ENCODE data around the gene VPREB1.
A peak's percentile ranks its signal among the peaks of the same experiment; 100 is the strongest.
"Not testable (repeated sequence)": the region's sequence is repeated elsewhere in the genome, so short reads cannot be mapped to it uniquely, and the experiment has no call there.

The VPREB1 gene

DNA sequence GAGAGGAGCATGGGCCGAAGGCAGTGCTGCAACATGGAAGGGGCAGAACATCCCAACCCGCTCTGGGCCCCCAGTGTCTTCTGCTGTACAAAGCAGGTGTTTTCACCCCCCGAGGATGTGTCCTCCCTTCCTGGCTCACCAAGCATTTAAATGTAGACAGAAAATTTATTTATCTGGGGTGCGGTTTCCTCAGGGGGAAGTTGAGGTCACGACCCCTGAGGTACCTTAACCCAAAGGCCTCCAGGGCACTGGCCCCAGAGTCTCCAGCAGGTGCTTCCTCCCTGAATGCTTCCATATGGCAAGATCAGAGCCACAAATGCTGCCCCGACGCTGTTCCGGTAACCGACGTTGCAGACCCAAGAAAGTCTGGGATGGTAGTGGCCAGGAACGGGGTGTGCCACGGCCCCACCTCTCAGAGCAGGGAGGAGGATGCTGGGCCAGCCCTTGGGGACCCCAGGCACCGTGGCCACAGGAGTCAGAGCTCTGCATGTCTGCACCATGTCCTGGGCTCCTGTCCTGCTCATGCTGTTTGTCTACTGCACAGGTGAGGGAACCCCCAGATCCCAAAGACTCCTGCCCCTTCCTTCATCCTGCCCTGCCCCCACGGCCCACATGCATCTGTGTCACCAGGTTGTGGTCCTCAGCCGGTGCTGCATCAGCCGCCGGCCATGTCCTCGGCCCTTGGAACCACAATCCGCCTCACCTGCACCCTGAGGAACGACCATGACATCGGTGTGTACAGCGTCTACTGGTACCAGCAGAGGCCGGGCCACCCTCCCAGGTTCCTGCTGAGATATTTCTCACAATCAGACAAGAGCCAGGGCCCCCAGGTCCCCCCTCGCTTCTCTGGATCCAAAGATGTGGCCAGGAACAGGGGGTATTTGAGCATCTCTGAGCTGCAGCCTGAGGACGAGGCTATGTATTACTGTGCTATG lies at the start of gene VPREB1:
TSS of gene VPREB1 (plus strand) at position 471 of the 935 bp plus-strand sequence. CDS start at position 499, 28 bp downstream.
- no peak for DNase-seq (ENCODE audit: low spot score)

DNA sequence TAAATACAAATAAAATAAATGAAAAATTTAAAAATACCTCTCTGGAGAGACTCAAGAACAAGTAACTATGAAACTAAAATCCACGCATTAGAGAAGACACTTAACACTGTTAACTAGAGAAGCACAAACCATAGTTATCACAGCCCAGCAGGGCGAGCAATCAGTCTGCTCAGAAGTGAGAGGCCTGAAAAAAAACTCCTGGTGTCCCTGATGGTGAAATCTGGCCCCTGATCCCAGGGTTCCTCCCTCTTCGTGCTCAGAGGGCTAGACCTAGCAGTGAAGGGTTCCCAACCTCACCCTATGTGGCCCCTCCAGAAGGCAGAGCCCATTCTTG lies 49.7 kb upstream of the VPREB1 start:
- DNase-seq (ENCODE audit: low spot score), result no peak

DNA sequence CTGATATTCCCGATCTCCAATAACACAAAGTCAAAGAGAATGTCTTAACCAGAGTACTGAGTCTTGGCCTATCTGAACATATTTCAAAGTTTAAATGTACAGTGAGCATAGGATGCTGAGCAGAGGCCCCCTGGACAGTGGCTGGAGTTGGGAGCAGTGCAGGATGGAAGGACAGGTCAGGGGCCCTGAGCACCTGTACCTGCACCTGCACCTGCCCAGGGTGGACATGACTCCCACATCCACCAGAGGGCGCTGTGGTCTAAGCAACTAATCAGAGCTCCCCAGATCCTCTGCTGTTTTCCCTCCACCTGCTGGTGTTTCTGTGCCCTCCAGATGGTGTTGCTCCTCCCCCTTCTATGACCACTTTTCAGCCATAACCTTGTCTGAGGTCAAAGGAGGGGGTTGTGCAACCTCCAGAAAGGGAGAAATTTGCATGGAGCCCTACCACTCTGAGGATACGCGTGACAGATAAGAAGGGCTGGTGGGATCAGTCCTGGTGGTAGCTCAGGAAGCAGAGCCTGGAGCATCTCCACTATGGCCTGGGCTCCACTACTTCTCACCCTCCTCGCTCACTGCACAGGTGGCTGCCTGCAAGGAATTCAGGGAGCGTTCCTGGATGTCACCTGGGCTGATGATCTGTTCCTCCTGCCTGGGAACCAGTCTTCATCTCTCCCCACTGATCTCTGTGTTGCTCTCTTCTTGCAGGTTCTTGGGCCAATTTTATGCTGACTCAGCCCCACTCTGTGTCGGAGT lies 49.1 kb upstream of the VPREB1 start:
- DNase-seq (ENCODE audit: low spot score), result peak; percentile 89

DNA sequence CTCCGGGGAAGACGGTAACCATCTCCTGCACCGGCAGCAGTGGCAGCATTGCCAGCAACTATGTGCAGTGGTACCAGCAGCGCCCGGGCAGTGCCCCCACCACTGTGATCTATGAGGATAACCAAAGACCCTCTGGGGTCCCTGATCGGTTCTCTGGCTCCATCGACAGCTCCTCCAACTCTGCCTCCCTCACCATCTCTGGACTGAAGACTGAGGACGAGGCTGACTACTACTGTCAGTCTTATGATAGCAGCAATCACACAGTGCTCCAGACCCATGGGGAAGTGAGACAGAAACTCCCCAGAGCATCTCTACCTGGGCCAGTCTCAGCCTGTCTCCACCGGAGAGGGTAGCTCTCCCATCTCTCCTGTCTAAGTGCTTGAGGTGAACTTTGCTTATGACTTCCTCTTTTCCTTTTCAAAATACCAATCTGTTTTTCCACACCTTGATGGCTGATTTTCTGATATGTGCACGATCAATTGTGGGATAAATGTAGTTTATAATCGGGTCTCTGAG lies 48.5 kb upstream of the VPREB1 start:
- peak; percentile 83 for DNase-seq (ENCODE audit: low spot score)

DNA sequence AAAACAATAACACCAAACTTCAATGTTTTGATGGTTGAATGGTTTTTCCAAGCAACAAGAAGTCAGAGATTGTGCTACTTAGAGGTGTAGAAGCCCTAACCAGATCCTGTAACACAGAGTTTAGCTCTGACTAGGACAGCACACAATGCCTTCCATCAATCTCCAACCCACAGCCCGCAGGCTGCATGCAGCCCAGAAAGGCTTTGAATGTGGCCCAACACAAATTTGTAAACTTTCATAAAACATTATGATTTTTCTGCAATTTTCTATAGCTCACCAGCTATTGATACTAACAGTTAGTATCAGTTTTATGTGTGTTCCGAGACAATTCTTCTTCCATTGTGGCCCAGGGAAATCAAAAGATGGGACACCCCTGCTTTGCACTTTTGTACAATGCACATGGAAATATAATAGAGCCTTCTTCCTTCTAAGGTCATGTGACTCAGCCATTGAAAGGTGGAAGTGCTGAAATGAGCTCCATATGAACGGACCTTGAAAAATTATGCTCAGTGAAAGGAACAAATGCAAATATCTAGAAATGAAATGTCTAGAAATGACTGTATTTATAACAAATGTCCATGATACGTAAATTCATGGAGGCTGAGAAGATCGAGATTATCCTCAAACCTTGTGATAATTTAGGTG lies 47.6 kb upstream of the VPREB1 start:
- DNase-seq (ENCODE audit: low spot score), result no peak

DNA sequence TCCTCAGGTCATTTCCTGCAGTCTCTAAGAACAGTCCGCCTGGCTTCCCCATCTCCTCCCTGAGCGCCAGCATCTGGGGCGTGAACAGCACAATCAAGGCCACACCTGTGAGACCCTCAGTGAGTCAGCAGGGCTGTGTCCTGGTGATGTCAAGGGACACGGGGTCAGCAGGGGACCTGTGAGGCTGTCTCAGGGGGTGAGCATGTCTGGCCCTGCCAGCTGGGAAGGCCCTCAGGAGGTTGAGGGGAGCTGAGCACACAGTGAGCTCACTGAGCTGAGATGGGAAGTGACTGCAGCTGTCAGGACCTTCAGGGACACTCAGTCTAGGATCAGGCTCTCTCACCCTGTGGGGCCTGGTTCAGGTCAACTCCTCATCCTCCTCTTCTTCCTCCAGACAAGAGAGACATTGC lies 46.6 kb upstream of the VPREB1 start:
- DNase-seq (ENCODE audit: low spot score), result no peak

DNA sequence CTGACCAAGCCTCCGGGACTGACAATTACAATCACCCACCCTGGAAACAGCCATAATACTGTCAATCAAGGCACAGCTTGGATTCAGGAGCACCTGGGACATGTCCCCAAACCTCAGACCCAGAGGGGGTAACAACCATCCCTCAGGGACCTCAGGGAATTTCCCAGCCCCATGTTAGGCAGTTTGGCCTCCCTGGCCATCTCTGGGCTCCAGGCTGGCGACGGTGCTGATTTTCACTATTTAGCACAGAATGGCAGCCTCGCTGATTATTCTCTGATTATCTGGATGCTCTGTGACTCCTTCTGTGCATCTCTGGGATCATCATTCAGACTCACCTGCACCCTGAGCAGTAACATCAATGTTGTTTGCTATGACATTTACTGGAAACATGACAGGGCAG lies 45.8 kb upstream of the VPREB1 start:
- DNase-seq (ENCODE audit: low spot score), result no peak

DNA sequence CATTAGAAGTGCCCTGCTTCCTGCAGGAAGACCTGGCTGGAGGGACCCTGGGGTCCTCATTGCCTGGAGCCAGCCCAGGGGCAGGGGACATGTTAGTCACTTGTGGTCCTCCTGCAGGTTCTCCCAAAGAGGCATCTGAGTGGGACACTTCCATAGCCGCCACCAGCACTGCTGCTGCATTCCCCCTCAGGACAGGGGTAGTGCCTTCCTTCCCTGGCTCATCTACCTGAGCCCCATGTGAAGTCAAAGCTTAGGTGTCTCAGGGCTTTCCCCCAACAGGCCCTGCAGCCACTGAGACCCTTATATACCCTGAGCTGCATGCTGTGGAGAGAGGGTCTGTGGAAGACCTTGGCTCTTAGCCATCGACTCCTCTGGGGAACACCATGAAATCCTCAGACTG lies 45.0 kb upstream of the VPREB1 start:
- DNase-seq (ENCODE audit: low spot score), result no peak

GRCh38 chr22:22200569-22201184 lies 43.9 kb upstream of the VPREB1 start:
- no peak for DNase-seq (ENCODE audit: low spot score)

GRCh38 chr22:22201185-22201929 lies 43.2 kb upstream of the VPREB1 start:
- DNase-seq (ENCODE audit: low spot score), result peak; percentile 75

DNA sequence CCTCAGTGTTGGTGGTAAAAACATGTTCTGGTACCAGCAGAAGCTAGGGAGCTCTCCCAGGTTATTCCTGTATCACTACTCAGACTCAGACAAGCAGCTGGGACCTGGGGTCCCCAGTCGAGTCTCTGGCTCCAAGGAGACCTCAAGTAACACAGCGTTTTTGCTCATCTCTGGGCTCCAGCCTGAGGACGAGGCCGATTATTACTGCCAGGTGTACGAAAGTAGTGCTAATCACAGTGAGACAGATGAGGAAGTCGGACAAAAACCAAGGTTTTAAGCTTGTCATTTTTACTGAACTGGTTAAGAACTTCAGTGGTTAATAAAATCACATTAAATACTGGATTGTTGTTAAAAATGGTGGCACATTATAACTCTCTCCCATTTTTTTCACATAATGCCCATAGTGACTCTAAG lies 42.6 kb upstream of the VPREB1 start:
- DNase-seq (ENCODE audit: low spot score), result peak; percentile 37

DNA sequence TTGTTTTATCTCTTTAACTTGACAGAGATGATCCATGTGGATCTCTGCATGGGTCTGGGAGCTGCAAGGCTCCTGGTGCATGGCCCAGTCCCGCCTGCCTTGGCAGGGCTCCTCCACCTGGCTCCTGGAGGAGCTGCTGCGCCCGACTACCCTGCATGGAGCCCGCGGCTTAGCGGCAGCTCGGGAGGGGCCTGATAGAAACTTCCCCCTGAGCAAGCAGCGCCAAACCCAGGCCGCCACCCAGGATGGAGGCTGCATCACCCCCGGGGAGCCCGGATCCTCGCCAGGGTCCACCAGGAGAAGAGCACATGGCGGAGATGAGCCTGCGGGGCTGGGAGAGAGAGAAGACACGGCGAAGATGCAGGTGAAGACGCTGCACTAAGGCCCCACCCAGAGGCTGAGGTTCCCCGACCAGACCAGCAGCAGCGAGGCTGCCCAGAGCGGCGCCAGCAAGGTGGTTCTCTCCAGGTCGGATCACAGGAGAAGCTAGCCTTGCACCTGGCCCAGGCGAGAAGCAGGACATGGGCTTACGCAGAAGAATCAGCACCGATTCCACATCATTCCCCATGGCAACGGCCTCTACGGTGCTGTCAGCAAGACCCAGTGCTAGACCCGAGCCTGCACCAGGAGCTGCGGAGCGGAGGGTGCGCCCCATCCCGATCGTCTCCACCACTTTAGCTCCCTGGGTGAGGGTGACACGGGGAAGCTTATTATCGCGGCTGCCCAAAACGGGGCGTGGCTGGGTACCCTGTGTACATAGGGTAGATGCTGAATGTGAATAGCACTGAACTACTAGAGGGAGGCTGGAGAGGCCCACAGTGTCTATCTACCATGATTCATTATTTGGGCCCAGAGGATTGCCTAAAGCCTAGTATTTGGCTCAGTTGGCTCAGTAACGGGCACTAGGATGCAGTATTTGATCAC lies 41.3 kb upstream of the VPREB1 start:
- DNase-seq (ENCODE audit: low spot score), result no peak

DNA sequence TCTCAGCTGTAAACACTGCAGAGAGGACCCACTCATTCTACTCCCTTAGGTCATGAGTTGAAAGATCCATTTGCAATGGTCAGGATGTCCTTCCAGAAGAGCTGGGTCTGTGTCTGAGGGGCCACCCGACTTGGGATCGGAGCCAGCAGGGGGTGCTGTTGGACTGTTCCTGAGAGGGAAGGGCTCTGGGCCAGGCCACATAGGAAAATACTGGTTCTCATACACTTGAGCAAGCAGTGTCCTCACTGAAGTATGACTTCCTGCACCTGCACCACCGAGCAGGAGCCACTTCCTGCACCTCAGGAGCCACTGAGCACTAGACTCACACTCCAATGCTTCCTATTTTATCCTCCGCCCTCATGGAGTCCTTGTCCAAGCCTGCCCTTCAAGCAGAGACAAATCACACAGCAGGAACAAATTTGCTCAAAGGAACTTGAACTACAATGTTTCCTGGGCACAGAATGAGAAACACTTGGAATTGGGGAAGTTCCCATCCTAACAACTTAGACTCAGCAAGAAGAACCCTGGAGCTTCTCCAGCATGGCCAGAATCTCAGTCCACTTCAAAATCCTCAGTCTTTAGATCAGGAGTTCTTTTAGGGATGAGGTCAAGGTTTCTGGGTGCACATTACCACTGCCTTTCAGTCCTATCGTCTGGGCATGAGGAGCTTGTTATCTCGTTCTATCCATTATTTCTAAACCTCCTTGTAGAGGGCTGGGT lies 36.6 kb upstream of the VPREB1 start:
- peak; percentile 86 for DNase-seq (ENCODE audit: low spot score)

- no peak for DNase-seq (ENCODE audit: low spot score)
Measured at GRCh38 chr22:22208652-22209051, 35.9 kb upstream of the VPREB1 start.

GRCh38 chr22:22209080-22209640 lies 35.4 kb upstream of the VPREB1 start:
- not testable (repeated sequence) for DNase-seq (ENCODE audit: low spot score)

GRCh38 chr22:22210375-22210774 lies 34.2 kb upstream of the VPREB1 start:
- DNase-seq (ENCODE audit: low spot score), result peak; percentile 23

- DNase-seq (ENCODE audit: low spot score), result no peak
Measured at GRCh38 chr22:22210889-22211833, 33.4 kb upstream of the VPREB1 start.

DNA sequence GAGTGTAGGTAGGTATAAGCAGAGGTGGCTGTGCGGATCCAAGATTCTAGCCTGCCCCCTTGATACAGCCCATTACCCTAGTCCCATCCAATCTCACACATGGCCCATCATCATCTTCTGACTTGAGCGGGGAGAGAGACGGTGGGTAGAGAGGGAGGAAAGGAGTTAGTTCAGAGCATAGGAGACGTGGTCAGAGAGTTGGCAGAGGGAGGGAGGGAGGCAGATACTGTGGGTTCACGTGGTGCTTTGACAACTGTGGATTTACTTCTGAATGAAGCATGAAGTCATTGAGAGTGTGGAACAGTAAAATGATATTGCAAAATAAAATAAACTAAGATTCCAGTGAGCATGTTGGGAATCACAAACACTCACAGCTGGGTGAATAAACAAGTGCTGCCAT lies 31.4 kb upstream of the VPREB1 start:
- DNase-seq (ENCODE audit: low spot score), result no peak

Data from germinal center (tissue), 1 donor.